Measurements from ENCODE around the gene PMM1. TPM values are rescaled to one million over a fixed set of nuclear protein-coding genes. Genes with fewer than 3 reads are reported as not detected.

PMM1 gene
- polyA plus RNA-seq, 1 donor from 2014 or later, result 55.5 TPM

GRCh38 chr22:41582694-41583093, 6.9 kb downstream of the PMM1 start:
- no peaks in the 10 kb centered on the region for H3K9me3 ChIP-seq (ENCODE audit: low read length)
- H3K9ac ChIP-seq (ENCODE audit: low read length), result no peak overlapping the region
- H3K27ac ChIP-seq (ENCODE audit: low read length), result no peak overlapping the region
- no peaks in the 10 kb centered on the region for H3F3A ChIP-seq (ENCODE audit: insufficient read depth, low read length, poor library complexity, severe bottlenecking)
- H3K4me2 ChIP-seq (ENCODE audit: low read length), result no peak overlapping the region
- H4K20me1 ChIP-seq (ENCODE audit: insufficient read depth), result no peaks in the 10 kb centered on the region
- no peaks in the 10 kb centered on the region for H3K9me2 ChIP-seq (ENCODE audit: insufficient read depth, low read length)
- TF ChIP-seq EZH2 (IDR thresholded peaks at IDR 0.05; ENCODE audit: borderline replicate concordance, insufficient read depth, low read length, poor library complexity, severe bottlenecking) (no peak), POLR2AphosphoS5 (IDR thresholded peaks at IDR 0.05) (no peak), EP300 (conservative IDR thresholded peaks at IDR 0.05; ENCODE audit: poor library complexity, severe bottlenecking) (no peak), RAD21 (conservative IDR thresholded peaks at IDR 0.05) (no peak), TAF1 (IDR thresholded peaks at IDR 0.05; ENCODE audit: low read depth) (no peak), MXI1 (conservative IDR thresholded peaks at IDR 0.05; ENCODE audit: poor library complexity, severe bottlenecking) (no peak), CTCF (IDR thresholded peaks at IDR 0.05; ENCODE audit: poor library complexity, severe bottlenecking) (no peak), SMC3 (conservative IDR thresholded peaks at IDR 0.05; ENCODE audit: poor library complexity) (no peak)
- H2AFZ ChIP-seq (ENCODE audit: low read depth, low read length), result no peak overlapping the region
- no peaks in the 10 kb centered on the region for H3K27me3 ChIP-seq (ENCODE audit: insufficient read depth, low read depth, low read length)
- no peaks in the 10 kb centered on the region for H3K36me3 ChIP-seq (ENCODE audit: insufficient read depth, low read length)
- no peak overlapping the region for H3K4me3 ChIP-seq (ENCODE audit: low read length)
- no peaks in the 10 kb centered on the region for H3K79me2 ChIP-seq (replicated peaks; ENCODE audit: insufficient read depth, low read length)

- no peaks in the 10 kb centered on the region for H3K9me2 ChIP-seq (ENCODE audit: insufficient read depth, low read length)
- no peaks in the 10 kb centered on the region for H3K9me3 ChIP-seq (ENCODE audit: low read length)
- H3K36me3 ChIP-seq (ENCODE audit: insufficient read depth, low read length), result no peaks in the 10 kb centered on the region
- H2AFZ ChIP-seq (ENCODE audit: low read depth, low read length), result no peak overlapping the region
- no peak for TF ChIP-seq EP300 (conservative IDR thresholded peaks at IDR 0.05; ENCODE audit: poor library complexity, severe bottlenecking)
- TF ChIP-seq CTCF (IDR thresholded peaks at IDR 0.05; ENCODE audit: poor library complexity, severe bottlenecking), result no peak
- no peak for TF ChIP-seq REST (IDR thresholded peaks at IDR 0.05; ENCODE audit: borderline replicate concordance)
- TF ChIP-seq EZH2 (IDR thresholded peaks at IDR 0.05; ENCODE audit: borderline replicate concordance, insufficient read depth, low read length, poor library complexity, severe bottlenecking), result no peak
- TF ChIP-seq RAD21 (conservative IDR thresholded peaks at IDR 0.05), result no peak
- TF ChIP-seq SMC3 (conservative IDR thresholded peaks at IDR 0.05; ENCODE audit: poor library complexity), result no peak
- no peak for TF ChIP-seq POLR2AphosphoS5 (IDR thresholded peaks at IDR 0.05)
- TF ChIP-seq TAF1 (IDR thresholded peaks at IDR 0.05; ENCODE audit: low read depth), result no peak
- no peak for TF ChIP-seq MXI1 (conservative IDR thresholded peaks at IDR 0.05; ENCODE audit: poor library complexity, severe bottlenecking)
- H3K79me2 ChIP-seq (replicated peaks; ENCODE audit: insufficient read depth, low read length), result no peaks in the 10 kb centered on the region
- no peak overlapping the region for H3K4me3 ChIP-seq (ENCODE audit: low read length)
- H3K9ac ChIP-seq (ENCODE audit: low read length), result no peak overlapping the region
- no peaks in the 10 kb centered on the region for H3F3A ChIP-seq (ENCODE audit: insufficient read depth, low read length, poor library complexity, severe bottlenecking)
- no peaks in the 10 kb centered on the region for H3K27me3 ChIP-seq (ENCODE audit: insufficient read depth, low read depth, low read length)
- no peak overlapping the region for H3K4me2 ChIP-seq (ENCODE audit: low read length)
- no peaks in the 10 kb centered on the region for H4K20me1 ChIP-seq (ENCODE audit: insufficient read depth)
- no peak overlapping the region for H3K27ac ChIP-seq (ENCODE audit: low read length)
These were observed 9.7 kb downstream of the PMM1 start for GRCh38 chr22:41579997-41580355.

Data from neural cell (in vitro differentiated cells).